GM21367 (cell line): ENCODE data around the gene SERPINB5.

Experiments
- ATAC-seq: cut with Tn5 transposase; IDR thresholded peaks from one replicate; pipeline ENCODE4 v1.9.1; 2021; ENCODE audit not compliant: unreplicated experiment

The SERPINB5 gene

DNA sequence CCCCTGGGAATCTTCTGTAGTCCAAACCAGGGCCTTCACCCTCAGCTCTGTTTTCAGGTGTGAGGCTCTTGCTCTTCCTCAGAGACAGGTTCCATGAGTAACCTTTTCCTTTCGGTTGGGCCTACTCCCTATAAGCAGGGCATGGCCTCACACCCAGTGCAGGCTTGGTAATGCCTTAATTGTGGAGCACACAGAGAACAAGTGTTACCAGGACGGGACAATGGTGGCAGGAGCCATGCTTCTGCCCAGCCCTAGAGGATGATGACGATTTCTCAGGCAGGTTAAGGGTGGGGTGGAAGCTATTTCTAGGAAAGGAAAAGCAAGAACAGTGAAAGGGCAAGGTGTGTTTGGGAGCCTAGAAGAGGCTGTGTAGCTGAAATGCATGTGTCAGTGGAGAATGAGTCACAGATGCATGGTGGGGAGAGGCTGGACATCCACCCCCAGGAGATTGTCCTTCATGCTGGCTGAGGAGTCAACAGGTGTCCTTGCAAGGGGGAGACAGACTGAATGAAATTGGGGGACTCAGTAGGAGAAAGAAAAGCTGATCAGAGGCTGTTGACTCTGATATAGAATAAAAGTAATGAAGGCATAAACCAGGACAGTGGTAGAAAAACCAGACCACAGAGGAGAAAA is 43.4 kb downstream of the SERPINB5 start:
- ATAC-seq, result no peak

DNA sequence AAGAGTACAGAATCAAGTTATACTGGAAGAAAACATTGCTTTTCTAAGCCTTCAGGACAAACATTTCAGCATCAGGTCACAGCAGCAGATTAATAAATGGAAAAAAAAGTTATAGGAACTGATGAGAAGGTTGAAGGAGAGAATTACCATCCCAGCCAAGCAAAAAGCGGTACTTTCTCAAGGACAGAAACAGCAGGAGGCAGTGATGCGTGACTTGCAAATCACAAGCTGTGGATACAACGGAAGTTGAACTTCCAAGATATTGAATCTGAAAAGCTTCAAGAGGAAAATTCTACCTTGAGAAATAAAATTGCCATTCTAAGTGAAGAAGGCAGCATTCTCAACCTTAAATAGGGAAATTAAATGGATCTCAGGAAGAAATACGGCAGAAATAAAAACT is 46.9 kb downstream of the SERPINB5 start:
- no peak for ATAC-seq

DNA sequence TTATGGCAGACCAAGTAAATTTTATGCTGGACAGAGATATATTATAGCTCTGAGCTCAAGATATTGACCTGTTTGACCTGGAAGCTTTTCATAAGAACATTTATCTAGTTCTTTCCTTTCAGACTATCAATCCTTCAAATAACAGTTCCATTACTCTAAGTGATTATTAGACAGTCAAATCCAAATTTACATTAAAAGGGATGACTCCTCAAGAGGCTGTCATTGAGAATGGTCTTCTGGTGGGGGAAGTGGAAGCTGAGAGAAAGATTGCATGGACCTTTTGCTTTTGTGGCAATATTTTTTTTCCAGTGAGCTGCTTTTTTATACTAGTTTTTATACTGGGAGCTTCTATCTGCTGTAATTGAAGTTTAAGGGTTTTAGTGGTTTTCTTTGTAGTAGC is 50.5 kb downstream of the SERPINB5 start:
- ATAC-seq, result no peak

DNA sequence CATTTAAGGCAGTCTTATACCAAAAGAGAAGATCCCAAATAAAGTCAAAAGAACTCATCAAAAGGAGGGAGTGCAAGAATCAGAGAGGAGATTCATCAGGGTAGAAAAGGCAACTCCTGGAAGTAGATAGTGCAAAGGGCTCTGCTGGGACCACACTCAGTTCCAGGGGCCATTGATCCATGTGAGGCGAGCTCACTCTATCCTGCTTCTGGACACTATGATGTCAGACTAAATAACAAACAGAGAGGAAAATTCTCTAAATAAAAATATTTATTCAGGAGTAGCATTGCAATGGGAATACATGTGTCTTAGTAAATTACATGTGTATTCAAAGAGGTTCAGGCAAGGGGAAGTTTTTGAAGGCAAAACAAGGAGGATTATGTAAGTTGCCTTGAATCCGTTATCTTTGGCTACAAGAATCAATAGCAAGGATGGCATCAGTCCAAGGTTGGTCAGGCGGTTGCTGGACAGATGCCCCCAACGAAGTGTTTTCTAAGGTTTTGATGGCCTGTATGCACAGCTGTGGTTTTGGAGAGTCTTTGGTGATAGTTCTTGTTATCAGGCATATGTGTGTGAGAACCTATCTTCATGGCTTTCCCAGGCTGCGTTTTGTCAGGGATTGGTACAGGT is 52.2 kb downstream of the SERPINB5 start:
- ATAC-seq, result no peak

DNA sequence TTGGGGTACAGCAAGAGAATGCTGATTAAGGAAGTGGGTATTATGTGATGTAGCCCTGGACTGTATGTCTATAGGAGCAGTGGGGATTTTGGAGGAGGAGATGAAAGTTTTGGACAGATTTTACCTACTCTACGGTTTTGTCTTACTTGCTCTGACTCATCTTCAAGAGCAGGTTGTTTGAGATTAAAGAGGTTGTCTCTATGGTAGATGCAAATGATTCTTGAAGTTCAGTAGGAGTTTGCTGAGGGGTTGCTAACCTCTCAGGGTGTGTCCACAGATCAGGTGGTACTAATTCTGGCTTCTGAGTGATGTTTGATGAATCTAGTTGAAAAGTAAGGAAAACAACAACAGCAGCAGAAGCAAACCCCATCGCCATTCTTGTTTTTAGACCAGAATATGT is 55.7 kb downstream of the SERPINB5 start:
- ATAC-seq, result no peak

DNA sequence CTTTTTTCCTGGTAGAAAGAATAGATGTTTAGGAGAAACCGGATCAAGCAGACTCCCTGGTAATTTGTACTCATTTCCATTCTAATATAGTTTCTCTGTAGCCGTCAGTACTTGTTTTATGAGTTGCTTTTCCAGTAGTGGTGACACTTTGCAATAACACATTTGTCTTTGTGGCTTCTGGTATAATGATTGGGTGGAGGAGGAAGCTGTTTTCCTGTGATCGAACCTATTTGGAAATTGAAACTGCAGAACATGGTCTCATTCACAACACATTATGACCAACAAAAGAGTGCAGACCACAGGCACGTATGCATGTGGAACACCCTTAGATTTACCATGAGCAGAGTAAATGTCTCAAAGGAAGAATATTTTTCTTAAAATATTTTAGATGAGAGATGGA is 57.9 kb downstream of the SERPINB5 start:
- no peak for ATAC-seq

DNA sequence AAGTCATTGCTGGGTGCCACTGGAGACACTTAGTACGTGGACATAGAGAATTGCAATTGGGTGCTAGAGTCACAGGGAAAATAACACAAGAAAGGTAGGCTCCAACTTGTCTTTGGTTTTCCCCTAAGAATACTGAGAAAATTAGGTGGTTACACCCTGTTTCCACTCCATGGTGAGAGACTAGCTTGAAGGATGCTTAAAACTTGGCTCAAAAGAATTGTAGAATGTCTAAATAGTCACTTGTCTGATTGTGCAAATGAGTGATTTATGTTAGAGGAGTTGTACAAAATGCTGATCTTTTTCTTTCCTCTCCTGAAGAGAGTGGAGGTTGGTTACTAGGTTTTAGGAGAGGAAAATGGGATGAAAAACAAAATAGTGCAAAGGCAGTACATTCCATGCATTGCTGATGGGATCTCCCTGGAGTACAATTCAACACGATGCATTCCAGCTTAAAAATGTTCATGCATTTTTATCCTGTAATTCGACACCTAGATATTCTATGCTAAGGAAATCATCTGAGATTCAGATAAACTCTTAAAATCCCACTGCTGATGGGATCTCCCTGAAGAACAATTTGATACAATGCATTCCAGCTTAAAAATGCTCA is 63.2 kb downstream of the SERPINB5 start:
- ATAC-seq, result no peak

DNA sequence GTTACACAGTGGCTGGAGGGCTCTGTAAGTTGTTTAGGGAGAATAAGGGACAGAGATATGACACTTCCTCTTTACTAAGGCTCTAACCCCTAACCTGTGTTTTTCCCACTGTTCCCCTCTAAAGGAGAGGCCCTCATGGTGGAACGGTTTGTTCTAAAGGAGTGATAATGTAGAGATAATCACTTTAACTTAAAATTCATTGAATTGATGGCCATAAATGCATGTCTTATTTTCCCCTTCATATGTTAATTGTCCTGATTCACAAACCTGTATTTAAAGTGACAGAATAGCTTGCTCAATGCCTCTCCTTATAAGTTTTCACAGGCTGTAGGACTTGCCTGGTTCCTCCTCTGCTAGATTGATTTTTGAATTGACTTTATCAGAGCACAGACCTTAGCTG is 65.3 kb downstream of the SERPINB5 start, which contains the start of gene SERPINB12:
TSS of gene SERPINB12 (plus strand) at position 301 of the 400 bp plus-strand sequence. CDS start 13,791 bp downstream, outside the sequence.
- no peak for ATAC-seq

DNA sequence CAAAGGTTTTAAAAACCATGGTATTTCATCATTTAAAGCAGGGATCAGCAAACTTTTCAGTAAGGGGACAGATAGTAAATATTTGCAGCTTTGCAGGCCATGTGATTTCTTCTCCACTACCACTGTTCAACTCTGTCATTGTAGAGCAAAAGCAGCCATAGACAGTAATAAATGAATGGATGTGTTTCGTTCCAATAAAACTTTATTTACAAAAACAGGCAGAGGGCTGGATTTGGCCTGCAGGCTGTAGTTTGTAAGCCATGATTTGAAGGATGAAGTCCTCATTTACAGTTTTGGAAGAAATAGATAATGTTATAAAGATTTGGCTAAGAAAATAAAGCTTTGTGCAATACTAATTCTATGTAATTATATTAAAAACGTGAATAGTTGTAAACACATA is 67.3 kb downstream of the SERPINB5 start:
- ATAC-seq, result no peak

DNA sequence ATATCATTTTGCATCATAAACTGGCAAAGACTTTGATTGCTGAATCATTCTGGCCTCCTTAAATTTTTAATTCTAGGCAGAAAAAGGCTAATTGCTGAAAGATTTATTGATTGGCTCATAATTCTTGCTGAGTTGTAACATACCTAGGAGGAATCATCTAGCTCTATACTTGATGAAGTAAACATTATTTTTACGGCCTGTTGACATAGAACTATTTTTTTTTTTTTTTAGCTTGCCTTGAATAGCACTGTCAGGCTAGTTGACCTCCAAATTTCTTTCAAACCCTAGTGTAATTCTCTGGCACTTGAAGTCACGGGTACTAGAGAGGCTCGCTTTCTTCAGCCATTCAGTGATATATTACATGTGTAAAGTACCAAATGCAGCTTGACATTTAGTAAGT is 68.2 kb downstream of the SERPINB5 start:
- no peak for ATAC-seq

DNA sequence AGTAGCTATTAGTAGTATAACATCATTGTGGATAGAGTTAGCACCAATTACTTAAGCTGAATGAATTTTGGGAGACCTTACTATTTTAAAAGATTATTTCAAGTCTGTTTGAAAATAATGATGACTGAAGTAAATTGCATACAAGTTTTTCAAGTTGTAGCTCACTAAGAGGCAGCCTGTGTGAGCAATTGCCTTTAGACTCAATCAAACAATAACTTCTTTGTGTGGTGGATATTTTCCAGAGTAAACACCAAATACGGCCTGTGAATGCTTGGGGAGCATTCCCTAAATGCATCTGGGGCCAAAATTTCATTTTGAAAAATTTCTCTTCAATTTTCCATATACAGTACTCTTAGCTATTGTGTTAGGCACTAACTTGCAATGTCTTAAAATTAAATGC is 73.3 kb downstream of the SERPINB5 start:
- no peak for ATAC-seq

DNA sequence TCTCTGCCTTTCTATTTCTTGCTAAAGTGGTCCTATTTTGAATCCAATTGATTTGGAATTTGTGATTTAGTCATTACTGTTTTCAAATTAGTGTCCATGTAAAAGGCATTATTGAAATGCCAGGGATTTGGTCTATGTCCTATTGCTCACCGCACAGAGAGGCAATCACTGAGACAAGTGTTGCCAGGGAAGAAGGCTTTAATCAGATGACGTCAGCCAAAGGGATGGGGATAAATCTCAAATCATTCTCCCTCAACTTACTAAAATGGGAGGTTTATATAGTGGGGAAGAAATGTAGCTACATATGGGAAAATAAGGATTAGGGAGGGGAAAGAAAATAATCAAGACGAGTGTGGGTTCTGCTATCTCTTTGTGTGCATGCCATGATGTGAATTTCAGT is 75.0 kb downstream of the SERPINB5 start:
- no peak for ATAC-seq

DNA sequence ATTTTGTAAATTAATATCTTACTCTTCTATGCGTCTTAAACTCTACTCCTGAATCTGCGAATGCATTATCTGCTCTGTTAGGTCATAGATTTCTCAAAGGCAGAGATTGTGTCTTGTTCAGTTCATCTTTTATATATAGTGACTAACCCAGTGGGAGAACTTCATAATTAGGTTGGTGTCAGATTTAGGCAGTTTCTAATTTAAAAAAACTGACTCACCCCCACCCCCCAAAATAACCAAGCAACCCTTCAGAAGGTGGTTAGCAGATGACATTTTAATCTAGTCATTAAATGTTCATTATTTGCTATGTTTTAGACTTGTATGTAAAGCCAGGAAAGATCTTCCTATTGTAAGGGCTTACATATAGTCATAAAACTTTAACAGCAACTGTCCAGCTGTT is 75.8 kb downstream of the SERPINB5 start:
- ATAC-seq, result no peak

DNA sequence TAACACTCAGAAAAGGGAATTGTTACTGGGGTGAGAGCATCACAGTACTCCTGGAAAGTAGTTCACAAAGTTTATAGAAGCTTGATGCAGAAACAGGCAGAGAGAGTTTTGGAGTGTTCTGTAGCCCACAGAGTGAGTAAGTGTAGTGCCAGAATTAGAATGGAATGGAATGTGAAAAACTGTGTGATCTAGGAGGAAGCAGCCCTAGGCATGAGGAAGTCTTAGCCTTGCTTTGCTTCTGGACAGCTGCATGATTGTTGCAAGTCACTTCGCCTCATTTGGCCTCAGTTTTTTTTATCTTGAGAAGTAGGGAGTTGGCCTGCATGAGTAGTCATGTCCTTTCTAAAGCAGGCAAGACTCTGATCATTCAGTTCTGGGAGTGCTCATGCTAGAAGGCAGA is 76.3 kb downstream of the SERPINB5 start:
- ATAC-seq, result no peak
